ENCODE data around the gene TTLL12. TPM values are rescaled to one million over a fixed set of nuclear protein-coding genes. Genes with fewer than 3 reads are reported as not detected.

TTLL12 gene
- polyA plus RNA-seq, 2 of the 4 experiments (the other 2 are of a cell fraction) = 8.6 to 18.7 TPM

DNA sequence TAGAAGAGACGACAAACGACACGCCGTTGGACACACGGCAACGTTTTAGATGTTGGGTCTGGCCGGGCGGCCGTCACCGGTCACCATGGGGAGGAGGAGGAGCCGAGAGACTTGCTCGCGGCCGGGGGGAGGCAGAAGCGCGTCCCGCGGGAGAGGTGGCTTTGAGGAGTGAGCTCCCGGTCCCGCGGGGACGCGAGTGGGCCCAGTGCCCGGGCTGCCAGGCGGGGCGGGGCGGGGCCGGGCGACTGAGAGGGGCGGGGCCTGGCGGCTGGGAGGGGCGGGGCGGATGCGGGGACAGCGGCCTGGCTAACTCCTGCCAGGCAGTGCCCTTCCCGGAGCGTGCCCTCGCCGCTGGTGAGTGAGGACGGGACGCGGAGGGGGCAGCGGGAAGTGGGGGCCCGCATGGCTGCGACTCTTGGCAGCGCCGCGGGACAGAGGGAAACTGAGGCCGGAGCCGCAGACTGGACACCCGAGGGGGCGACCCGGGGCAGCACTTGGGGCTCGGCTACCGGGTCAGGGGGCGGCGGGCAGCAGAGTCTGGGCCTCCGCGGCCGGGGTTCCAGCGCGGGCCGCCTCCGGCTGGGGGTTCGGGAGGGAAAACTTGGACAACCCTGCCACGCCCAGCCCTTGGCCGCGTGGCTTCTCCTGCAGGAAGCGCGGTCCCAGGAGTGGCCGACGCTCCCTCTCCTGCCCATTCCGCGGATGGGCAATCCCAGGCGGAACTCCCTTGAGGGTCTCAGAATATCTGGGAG is 35.5 kb downstream of the TTLL12 start, which contains the start of gene TSPO (continued):
- TF ChIP-seq, protein P1, sequence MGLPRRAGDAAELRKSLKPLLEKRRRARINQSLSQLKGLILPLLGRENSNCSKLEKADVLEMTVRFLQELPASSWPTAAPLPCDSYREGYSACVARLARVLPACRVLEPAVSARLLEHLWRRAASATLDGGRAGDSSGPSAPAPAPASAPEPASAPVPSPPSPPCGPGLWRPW (IDR thresholded peaks at IDR 0.05) = no peak
- TF ChIP-seq ESRRA (IDR thresholded peaks at IDR 0.05; ENCODE audit: borderline replicate concordance, low read length) = no peak
- TF ChIP-seq RCOR1 (IDR thresholded peaks at IDR 0.05; ENCODE audit: low read depth, low read length) = no peak
- no peak; the same call in 1 of the 2 replicates for TF ChIP-seq ZNF302 (CRISPR knock-in tag; IDR thresholded peaks at IDR 0.05)
- TF ChIP-seq MYC (IDR thresholded peaks at IDR 0.05; ENCODE audit: borderline replicate concordance, low read length) = 0 out of 2 replicates have a peak, but pooled peaks have one; percentile 23
- peak; percentile 71; the same call in 1 of the 2 replicates for TF ChIP-seq HOXB5 (CRISPR knock-in tag; IDR thresholded peaks at IDR 0.05)
- TF ChIP-seq POLR2A (IDR thresholded peaks at IDR 0.05; ENCODE audit: low read length) = peak; percentile 58
- TF ChIP-seq, protein P2, sequence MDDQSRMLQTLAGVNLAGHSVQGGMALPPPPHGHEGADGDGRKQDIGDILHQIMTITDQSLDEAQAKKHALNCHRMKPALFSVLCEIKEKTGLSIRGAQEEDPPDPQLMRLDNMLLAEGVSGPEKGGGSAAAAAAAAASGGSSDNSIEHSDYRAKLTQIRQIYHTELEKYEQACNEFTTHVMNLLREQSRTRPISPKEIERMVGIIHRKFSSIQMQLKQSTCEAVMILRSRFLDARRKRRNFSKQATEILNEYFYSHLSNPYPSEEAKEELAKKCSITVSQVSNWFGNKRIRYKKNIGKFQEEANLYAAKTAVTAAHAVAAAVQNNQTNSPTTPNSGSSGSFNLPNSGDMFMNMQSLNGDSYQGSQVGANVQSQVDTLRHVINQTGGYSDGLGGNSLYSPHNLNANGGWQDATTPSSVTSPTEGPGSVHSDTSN (IDR thresholded peaks at IDR 0.05) = no peak
- TF ChIP-seq, protein P3, sequence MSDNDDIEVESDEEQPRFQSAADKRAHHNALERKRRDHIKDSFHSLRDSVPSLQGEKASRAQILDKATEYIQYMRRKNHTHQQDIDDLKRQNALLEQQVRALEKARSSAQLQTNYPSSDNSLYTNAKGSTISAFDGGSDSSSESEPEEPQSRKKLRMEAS (IDR thresholded peaks at IDR 0.05) = peak; percentile 95
- no peak for TF ChIP-seq FOXS1 (CRISPR knock-in tag; IDR thresholded peaks at IDR 0.05)
- no peak for TF ChIP-seq NPAS2 (CRISPR knock-in tag; IDR thresholded peaks at IDR 0.05; ENCODE audit: borderline replicate concordance)

DNA sequence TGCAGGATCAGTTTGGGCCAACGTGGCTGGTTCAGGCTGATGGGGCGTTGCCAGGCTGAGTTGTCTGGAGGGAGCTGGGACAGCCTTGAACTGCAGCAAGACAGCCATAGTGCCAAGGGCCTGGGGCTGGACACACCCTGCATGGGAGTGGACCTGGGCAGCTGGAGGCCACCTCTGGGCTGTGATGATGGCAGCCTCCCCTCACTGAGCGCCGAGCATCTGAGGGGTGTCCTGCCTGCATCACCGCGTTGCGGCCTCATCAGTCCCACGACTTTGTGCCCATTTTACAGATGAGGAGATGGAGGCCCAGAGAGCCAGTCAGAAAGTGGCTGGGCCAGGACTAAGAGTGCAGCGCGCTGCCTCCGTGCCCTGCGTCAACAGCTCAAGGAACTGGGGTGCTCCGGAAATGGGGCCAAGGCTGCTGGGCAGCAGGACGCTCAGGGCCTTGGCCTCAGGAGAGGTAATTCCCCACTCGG is 36.2 kb downstream of the TTLL12 start:
- FAIRE-seq = no peak
- no peak for DNase-seq (ENCODE audit: low read depth in 1 of 2, low spot score in 1 of 2)
- TF ChIP-seq, protein P4, sequence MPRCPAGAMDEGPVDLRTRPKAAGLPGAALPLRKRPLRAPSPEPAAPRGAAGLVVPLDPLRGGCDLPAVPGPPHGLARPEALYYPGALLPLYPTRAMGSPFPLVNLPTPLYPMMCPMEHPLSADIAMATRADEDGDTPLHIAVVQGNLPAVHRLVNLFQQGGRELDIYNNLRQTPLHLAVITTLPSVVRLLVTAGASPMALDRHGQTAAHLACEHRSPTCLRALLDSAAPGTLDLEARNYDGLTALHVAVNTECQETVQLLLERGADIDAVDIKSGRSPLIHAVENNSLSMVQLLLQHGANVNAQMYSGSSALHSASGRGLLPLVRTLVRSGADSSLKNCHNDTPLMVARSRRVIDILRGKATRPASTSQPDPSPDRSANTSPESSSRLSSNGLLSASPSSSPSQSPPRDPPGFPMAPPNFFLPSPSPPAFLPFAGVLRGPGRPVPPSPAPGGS (IDR thresholded peaks at IDR 0.05) = no peak
- TF ChIP-seq JUN (IDR thresholded peaks at IDR 0.05) = no peak
- TF ChIP-seq, protein P5, sequence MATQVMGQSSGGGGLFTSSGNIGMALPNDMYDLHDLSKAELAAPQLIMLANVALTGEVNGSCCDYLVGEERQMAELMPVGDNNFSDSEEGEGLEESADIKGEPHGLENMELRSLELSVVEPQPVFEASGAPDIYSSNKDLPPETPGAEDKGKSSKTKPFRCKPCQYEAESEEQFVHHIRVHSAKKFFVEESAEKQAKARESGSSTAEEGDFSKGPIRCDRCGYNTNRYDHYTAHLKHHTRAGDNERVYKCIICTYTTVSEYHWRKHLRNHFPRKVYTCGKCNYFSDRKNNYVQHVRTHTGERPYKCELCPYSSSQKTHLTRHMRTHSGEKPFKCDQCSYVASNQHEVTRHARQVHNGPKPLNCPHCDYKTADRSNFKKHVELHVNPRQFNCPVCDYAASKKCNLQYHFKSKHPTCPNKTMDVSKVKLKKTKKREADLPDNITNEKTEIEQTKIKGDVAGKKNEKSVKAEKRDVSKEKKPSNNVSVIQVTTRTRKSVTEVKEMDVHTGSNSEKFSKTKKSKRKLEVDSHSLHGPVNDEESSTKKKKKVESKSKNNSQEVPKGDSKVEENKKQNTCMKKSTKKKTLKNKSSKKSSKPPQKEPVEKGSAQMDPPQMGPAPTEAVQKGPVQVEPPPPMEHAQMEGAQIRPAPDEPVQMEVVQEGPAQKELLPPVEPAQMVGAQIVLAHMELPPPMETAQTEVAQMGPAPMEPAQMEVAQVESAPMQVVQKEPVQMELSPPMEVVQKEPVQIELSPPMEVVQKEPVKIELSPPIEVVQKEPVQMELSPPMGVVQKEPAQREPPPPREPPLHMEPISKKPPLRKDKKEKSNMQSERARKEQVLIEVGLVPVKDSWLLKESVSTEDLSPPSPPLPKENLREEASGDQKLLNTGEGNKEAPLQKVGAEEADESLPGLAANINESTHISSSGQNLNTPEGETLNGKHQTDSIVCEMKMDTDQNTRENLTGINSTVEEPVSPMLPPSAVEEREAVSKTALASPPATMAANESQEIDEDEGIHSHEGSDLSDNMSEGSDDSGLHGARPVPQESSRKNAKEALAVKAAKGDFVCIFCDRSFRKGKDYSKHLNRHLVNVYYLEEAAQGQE (IDR thresholded peaks at IDR 0.05) = no peak
- TF ChIP-seq, protein P1 (IDR thresholded peaks at IDR 0.05) = no peak
- Histone ChIP-seq H3K4me2 (peak overlapping the region; percentile 100), H3K4me1 (peaks cover 14% of the 10 kb centered on the region; the same call in 2 of the 3 replicates), H3K4me3 (peak overlapping the region; percentile 93), H3K9me3 (no peaks in the 10 kb centered on the region), H3K27ac (peak overlapping the region; percentile 92 to 98)
- 86% methylated on average over 8 of the region's 15 CpGs for WGBS (ENCODE audit: missing lambda C conversion rate)
- CTCF ChIA-PET = interaction anchor here (1.0 kb wide), 1 partner anchor 528 kb away, joined by 3 read pairs; no protein-coding TSS in a partner anchor
- POLR2A ChIA-PET = interaction anchor here (0.6 kb wide), 1 partner anchor 23 kb away, joined by 4 read pairs; no protein-coding TSS in a partner anchor
- ATAC-seq = no peak

DNA sequence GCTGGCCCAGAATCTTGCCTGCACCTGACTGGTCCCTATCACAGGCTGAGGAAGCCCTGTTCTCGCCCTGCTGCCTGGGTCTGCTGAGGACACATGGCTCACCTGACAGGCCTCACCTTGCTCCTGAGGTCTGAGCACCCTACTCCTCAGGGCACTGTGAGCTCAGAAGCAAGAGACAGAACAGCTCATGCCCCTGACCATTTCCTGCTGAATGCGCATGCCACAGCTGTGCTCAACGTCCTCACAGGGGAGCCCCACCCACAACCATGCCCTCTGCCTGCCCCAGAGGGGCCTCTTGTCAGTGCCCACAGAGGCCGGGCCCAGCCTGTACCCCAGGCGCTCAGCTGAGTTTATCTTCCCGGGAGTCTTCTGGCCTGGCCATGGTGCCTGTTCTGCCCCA is 38.4 kb downstream of the TTLL12 start:
- CTCF ChIA-PET = no interaction called here
- POLR2A ChIA-PET = no interaction called here
- Histone ChIP-seq H3K4me2 (no peak overlapping the region), H3K4me3 (no peak overlapping the region), H3K27ac (no peak overlapping the region), H3K4me1 (peaks cover 9% of the 10 kb centered on the region; the same call in 1 of the 3 replicates), H3K9me3 (no peaks in the 10 kb centered on the region)
- ATAC-seq = no peak
- FAIRE-seq = no peak
- DNase-seq (ENCODE audit: low read depth in 1 of 2, low spot score in 1 of 2) = no peak
- WGBS (ENCODE audit: missing lambda C conversion rate) = 80% methylated on average over 1 of the region's 6 CpGs
- TF ChIP-seq, protein P2 (IDR thresholded peaks at IDR 0.05) = no peak
- TF ChIP-seq CEBPB (IDR thresholded peaks at IDR 0.05) (no peak), CBX8 (IDR thresholded peaks at IDR 0.05) (no peak), KDM1A (IDR thresholded peaks at IDR 0.05; ENCODE audit: low read depth) (no peak), HOXB13 (CRISPR knock-in tag; IDR thresholded peaks at IDR 0.05; ENCODE audit: low read depth) (no peak), NFE2L2 (conservative IDR thresholded peaks at IDR 0.05; ENCODE audit: low read length) (no peak), MYC (IDR thresholded peaks at IDR 0.05; ENCODE audit: borderline replicate concordance, low read length) (no peak), RAD21 (conservative IDR thresholded peaks at IDR 0.05 in 1 of 2, IDR thresholded peaks at IDR 0.05 in 1 of 2) (no peak), ZC3H11A (IDR thresholded peaks at IDR 0.05) (no peak)
- TF ChIP-seq, protein P5 (IDR thresholded peaks at IDR 0.05) = no peak
